Upper lobe of left lung (tissue), 6 donors: ENCODE results near the gene CPZ. TPM values are rescaled to one million over a fixed set of nuclear protein-coding genes. Genes with fewer than 3 reads are reported as not detected.
A peak's percentile ranks its signal among the peaks of the same experiment; 100 is the strongest.

Experiments
- ATAC-seq, 2 donors: fragments of 200-7000 bp; cut with Tn5 transposase; one replicate each; pipeline ENCODE4 v1.9.1; 2022; ENCODE audit warnings: mild to moderate bottlenecking in 2 of 2, moderate library complexity in 2 of 2; ENCODE audit not compliant: low FRiP score in 2 of 2
- DNase-seq, 2 donors: peaks; one replicate each; pipeline ENCODE4 v3.0.0-alpha.2; 2019 to 2020
- H3K27ac ChIP-seq, 4 donors: fragments of 200-600 bp; sonication (generic); one replicate each; pipeline ENCODE4 v1.5.1; 2016 to 2019
- H3K27me3 ChIP-seq, 4 donors: fragments of 200-600 bp; sonication (generic); one replicate each; pipeline ENCODE4 v1.5.1; 2017 to 2019
- H3K36me3 ChIP-seq, 4 donors: fragments of 200-600 bp; sonication (generic); one replicate each; pipeline ENCODE4 v1.5.1; 2016 to 2019
- H3K4me1 ChIP-seq, 4 donors: fragments of 200-600 bp; sonication (generic); one replicate each; pipeline ENCODE4 v1.5.1; 2018 to 2019
- H3K4me3 ChIP-seq, 4 donors: fragments of 200-600 bp; sonication (generic); one replicate each; pipeline ENCODE4 v1.5.1; 2017 to 2019; ENCODE audit warnings: mild to moderate bottlenecking in 2 of 4, moderate library complexity in 1 of 4
- H3K9me3 ChIP-seq, 4 donors: fragments of 200-600 bp; sonication (generic); one replicate each; pipeline ENCODE4 v1.5.1; 2018 to 2019
- CTCF ChIP-seq, 6 experiments: fragments of 450-650 bp in 4 of 6; fragments of 200-600 bp in 2 of 6; sonication (generic) in 2 of 6; IDR thresholded peaks; one replicate each; pipeline ENCODE4 v1.5.1; 2016 to 2019; ENCODE audit warnings: antibody characterized with exemption in 6 of 6
- EP300 ChIP-seq, 4 donors: sonication (generic); formaldehyde crosslinking; IDR thresholded peaks; one replicate each; pipeline ENCODE4 v1.5.1; 2017; ENCODE audit warnings: antibody characterized with exemption in 4 of 4, control low read depth in 2 of 4
- POLR2A ChIP-seq, 4 donors: fragments of 450-650 bp; IDR thresholded peaks; one replicate each; pipeline ENCODE4 v1.5.1; 2016 to 2017; ENCODE audit warnings: antibody characterized with exemption in 4 of 4, mild to moderate bottlenecking in 2 of 4
- POLR2AphosphoS5 ChIP-seq, 2 donors: sonication (generic); formaldehyde crosslinking; IDR thresholded peaks; one replicate each; pipeline ENCODE4 v1.5.1; 2017; ENCODE audit warnings: antibody characterized with exemption in 2 of 2
- WGBS, 2 donors: methylation state at CpG; one replicate each; pipeline ENCODE4 v1.1.5; 2017 to 2018; 5-methylcytosine and 5-hydroxymethylcytosine counted together
- total RNA-seq, 6 donors: library from RNA; depleted of rRNA in 4 of 6; stranded (reverse); fragments of >200 nt in 4 of 6; gene quantifications; one replicate each; pipeline versions ENCODE4 v1.1.0 to v1.2.1, GENCODE V29; 2016 to 2021
- donor health status: DM: no; HTN: no; CAD: no; lungs with moderate emphysema.
- donor health status: DM: no; HTN: yes; CAD: no; lungs with severe emphysema.

Gene CPZ
- total RNA-seq, 6 donors from 2014 or later: 0.78 to 8.6 (median 1.2) TPM; not detected in 2

- Histone ChIP-seq H3K27ac (no peak overlapping the region), H3K4me3 (no peak overlapping the region), H3K9me3 (no peaks in the 10 kb centered on the region), H3K36me3 (no peaks in the 10 kb centered on the region), H3K4me1 (peaks cover 0 to 11% (median 0%) of the 10 kb centered on the region in 4 donors), H3K27me3 (peaks cover 0 to 14% (median 3%) of the 10 kb centered on the region in 4 donors)
- no peak for DNase-seq
- 58 to 64% methylated on average over 2 to 4 of the region's 4 CpGs for WGBS, 2 donors
- ATAC-seq: no peak
- TF ChIP-seq EP300 (IDR thresholded peaks at IDR 0.05) (no peak), CTCF (IDR thresholded peaks at IDR 0.05) (no peak), POLR2AphosphoS5 (IDR thresholded peaks at IDR 0.05) (no peak), POLR2A (IDR thresholded peaks at IDR 0.05) (no peak)
These were observed 8.9 kb upstream of the CPZ start for GRCh38 chr4:8583655-8584025.

GRCh38 chr4:8585186-8585585 lies 7.4 kb upstream of the CPZ start:
- Histone ChIP-seq H3K4me1 (peaks cover 0 to 10% (median 0%) of the 10 kb centered on the region in 4 donors), H3K27me3 (peaks cover 0 to 14% (median 2%) of the 10 kb centered on the region in 4 donors)
- 28 to 37% methylated on average over 3 to 6 of the region's 6 CpGs for WGBS, 2 donors

GRCh38 chr4:8585721-8586212 lies 6.8 kb upstream of the CPZ start:
- DNase-seq (peak in 1 of 2 donors; percentile 12), ATAC-seq (no peak)
- H3K27ac ChIP-seq: no peak overlapping the region
- H3K9me3 ChIP-seq: no peaks in the 10 kb centered on the region
- H3K36me3 ChIP-seq: no peaks in the 10 kb centered on the region
- H3K4me1 ChIP-seq: peaks cover 0 to 4% (median 0%) of the 10 kb centered on the region in 4 donors
- 55 to 61% methylated on average over 4 to 7 of the region's 7 CpGs for WGBS, 2 donors
- H3K27me3 ChIP-seq: peaks cover 0 to 12% (median under 1%) of the 10 kb centered on the region in 4 donors
- no peak overlapping the region for H3K4me3 ChIP-seq
- TF ChIP-seq POLR2AphosphoS5 (IDR thresholded peaks at IDR 0.05): no peak

More at GRCh38 chr4:8585186-8585585, 7.4 kb upstream of the CPZ start:
- H3K4me3 ChIP-seq: no peak overlapping the region
- TF ChIP-seq CTCF (IDR thresholded peaks at IDR 0.05) (no peak), POLR2A (IDR thresholded peaks at IDR 0.05) (no peak), EP300 (IDR thresholded peaks at IDR 0.05) (no peak), POLR2AphosphoS5 (IDR thresholded peaks at IDR 0.05) (no peak)
- no peaks in the 10 kb centered on the region for H3K36me3 ChIP-seq
- H3K27ac ChIP-seq: no peak overlapping the region
- DNase-seq (peak in 1 of 2 donors; percentile 14), ATAC-seq (no peak)
- H3K9me3 ChIP-seq: no peaks in the 10 kb centered on the region

GRCh38 chr4:8586246-8586645 lies 6.3 kb upstream of the CPZ start:
- no peak overlapping the region for H3K27ac ChIP-seq
- TF ChIP-seq CTCF (IDR thresholded peaks at IDR 0.05) (no peak), POLR2A (IDR thresholded peaks at IDR 0.05) (no peak), POLR2AphosphoS5 (IDR thresholded peaks at IDR 0.05) (no peak), EP300 (IDR thresholded peaks at IDR 0.05) (no peak)
- H3K4me1 ChIP-seq: no peaks in the 10 kb centered on the region
- no peak for ATAC-seq
- H3K4me3 ChIP-seq: no peak overlapping the region
- WGBS, 2 donors: 34 to 58% methylated on average over 2 to 5 of the region's 5 CpGs
- H3K36me3 ChIP-seq: no peaks in the 10 kb centered on the region
- no peak for DNase-seq
- no peaks in the 10 kb centered on the region for H3K9me3 ChIP-seq
- peaks cover 0 to 7% (median 0%) of the 10 kb centered on the region in 4 donors for H3K27me3 ChIP-seq

- TF ChIP-seq EP300 (IDR thresholded peaks at IDR 0.05): no peak
- no peak for TF ChIP-seq POLR2AphosphoS5 (IDR thresholded peaks at IDR 0.05)
- no peak for TF ChIP-seq POLR2A (IDR thresholded peaks at IDR 0.05)
- no peak for TF ChIP-seq CTCF (IDR thresholded peaks at IDR 0.05)
- no peaks in the 10 kb centered on the region for H3K4me1 ChIP-seq
- no peaks in the 10 kb centered on the region for H3K36me3 ChIP-seq
- ATAC-seq: no peak
- no peaks in the 10 kb centered on the region for H3K9me3 ChIP-seq
- H3K27ac ChIP-seq: no peak overlapping the region
- 76% methylated on average over 22 of the region's 37 CpGs; no CpG with 5 or more reads in 1 of the 2 donors for WGBS, 2 donors
- H3K4me3 ChIP-seq: no peak overlapping the region
- peaks cover 0 to 7% (median 0%) of the 10 kb centered on the region in 4 donors for H3K27me3 ChIP-seq
- peak; percentile 18 to 71 for DNase-seq
These were observed 5.7 kb upstream of the CPZ start for GRCh38 chr4:8586671-8587468.
